HG03378 (cell line): ENCODE results near the gene GLO1.

ENCODE experiments used
- ATAC-seq: cut with Tn5 transposase; IDR thresholded peaks from one replicate; pipeline ENCODE4 v1.9.1; 2021; ENCODE audit warnings: mild to moderate bottlenecking, moderate library complexity; ENCODE audit not compliant: unreplicated experiment

The GLO1 gene

GRCh38 chr6:38702558-38703397 lies at the start of gene GLO1:
Gene GLO1, minus strand, starts transcription at chr6:38703145. Its CDS starts 91 bp downstream, at chr6:38703054.
- ATAC-seq: peak; percentile 97

DNA sequence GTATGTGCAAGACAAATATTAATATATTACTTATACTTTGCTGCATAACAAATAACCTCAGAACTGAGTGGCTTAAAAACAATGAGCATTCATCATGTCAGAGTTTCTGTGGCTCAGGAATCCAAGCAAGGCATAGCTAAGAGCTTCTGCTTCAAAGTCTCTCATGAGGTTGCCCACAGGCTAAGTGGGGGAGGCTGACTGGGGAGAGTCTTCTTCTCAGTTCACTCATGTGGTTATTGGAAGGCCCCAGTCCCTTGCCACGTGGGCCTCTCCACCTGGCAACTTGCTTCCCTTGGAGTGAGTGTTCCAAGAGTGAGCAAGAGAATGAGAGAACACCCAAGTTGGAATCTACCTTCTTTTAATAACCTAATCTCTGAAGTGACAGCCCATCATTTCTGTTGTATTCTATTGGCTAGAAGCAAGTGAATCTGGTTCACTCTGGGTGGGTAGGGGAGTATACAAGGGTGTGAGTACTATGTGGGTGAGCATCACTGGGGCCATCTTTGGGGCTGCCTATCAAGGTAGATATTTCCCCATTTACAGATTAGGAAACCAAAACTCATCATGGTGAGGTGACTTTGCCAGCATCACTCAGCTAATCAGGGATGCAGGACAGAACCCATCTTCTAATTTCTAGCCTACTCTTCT lies 48.1 kb upstream of the GLO1 start:
- ATAC-seq: no peak

DNA sequence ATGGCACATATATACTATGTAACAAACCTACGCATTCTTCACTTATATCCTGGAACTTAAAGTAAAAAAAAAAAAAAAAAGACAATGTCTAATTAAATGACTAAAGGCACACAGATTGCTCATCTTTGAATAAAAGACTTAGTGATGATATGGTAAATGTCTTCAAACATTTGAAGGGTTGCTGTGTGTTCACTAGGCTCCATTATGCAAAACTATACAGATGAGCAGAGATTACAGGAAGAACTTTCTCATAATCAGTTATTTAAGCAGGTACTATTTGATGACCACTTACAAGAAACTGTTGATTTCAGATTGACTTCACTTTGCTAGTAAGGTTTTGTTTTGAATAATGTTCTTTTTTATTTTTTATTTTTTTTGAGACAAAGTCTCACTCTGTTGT lies 46.5 kb upstream of the GLO1 start:
- no peak for ATAC-seq

- ATAC-seq: no peak
Measured at GRCh38 chr6:38739532-38739931, 36.6 kb upstream of the GLO1 start.

DNA sequence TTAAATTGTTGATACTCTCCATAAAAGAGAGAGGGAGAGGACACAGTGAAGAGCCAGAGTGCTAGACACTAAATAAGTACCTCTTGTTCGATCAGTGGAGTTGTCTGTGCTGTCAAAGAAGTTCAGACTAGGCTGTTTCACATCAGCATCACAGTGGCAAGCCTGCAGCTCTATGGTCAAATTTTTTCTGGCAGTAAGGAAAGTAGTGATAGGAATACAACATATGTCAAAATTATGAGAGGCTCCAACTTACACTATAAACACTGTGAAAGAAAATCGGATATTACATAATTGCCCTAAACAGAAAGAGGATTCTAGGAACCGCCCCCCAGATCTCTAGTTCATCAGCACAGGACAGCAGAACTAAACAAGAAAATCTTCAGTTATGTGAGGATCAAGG lies 35.3 kb upstream of the GLO1 start:
- no peak for ATAC-seq

DNA sequence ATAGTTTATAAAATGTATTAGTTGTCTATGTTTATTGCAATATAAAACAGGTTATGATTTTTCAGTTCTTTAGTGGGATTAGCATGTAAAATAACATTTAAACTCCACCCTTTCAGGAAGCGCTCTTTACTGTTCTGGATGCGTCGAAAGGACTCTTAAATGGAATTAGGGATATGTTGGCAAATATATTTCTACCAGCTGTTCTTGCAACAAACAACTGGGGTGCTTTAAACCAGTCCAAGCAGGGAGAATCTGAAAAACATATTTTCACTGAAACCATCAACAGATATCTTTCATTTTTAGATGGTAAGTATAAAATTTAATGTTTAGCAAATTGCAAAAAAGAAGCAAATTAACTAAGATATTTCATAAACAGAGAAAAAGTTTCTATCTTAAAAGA lies 34.0 kb upstream of the GLO1 start:
- ATAC-seq: no peak

DNA sequence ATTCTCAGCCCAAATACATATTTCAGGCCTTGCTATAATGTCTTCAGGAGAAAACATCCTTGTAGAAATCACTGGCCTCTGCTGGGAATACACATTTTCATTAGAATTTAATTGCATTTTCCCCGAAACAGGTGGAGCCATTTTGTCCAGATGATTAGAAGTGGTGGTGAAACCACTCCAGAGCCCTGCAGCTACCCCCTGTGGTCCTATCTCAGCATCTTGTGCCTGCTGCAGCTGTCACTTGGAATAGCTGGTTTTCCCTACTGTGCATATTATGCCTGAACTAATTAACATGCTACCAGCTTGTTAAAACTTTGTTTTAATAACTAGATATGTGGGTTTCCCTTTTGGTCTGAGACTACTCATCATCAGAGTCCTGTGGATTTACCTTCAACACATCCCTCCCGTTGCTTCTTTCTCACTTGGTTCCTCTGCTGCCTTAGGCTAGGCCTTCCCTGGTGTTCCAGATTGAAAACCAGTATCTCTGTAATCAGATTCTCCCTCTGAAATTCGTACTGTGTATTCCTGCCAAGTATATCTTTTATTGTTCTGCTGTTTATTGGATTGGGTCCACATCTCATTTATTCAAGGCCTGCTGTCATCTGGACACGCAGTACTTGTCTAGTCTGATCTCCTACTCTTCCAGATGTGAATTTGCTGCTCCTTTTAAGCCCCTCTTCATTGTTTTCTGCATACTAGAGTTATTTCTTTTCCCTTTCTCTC lies 27.4 kb upstream of the GLO1 start:
- no peak for ATAC-seq

GRCh38 chr6:38728203-38728602 lies 25.3 kb upstream of the GLO1 start:
- ATAC-seq: no peak

- no peak for ATAC-seq
Measured at GRCh38 chr6:38725414-38726183, 22.7 kb upstream of the GLO1 start.

DNA sequence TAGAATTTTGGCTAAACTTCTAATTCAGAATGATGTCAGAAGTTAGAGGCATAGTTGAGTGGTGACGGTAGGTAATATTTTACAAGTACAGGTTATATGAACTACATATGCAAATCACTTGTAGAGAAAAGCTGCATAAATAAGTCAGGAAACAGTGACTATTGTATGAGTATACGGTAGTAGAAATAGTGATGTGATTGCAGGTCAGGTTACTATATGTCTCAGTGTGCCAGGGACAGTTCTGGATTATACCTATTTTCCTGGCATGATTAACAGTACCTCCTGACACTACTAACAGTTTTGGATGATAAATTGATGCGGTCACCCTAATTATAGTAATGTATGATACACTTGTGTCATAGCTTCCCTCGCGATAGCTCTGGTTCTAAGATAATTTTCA lies 21.4 kb upstream of the GLO1 start:
- no peak for ATAC-seq

DNA sequence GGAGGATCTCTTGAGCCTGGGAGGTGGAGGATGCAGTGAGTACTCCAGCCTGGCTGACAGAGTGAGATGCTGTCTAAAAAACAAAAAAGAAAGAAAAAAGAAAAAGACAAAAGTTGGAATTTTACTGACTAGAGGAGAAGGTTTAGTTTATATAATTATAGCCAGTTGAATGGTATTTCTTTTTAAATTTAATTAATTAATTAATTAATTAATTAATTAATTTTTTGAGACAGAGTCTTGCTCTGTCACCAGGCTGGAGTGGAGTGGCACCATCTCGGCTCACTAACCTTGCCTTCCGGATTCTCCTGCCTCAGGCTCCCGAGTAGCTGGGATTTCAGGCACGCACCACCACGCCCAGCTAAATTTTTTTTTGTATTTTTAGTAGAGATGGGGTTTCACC lies 20.8 kb upstream of the GLO1 start:
- ATAC-seq: no peak

DNA sequence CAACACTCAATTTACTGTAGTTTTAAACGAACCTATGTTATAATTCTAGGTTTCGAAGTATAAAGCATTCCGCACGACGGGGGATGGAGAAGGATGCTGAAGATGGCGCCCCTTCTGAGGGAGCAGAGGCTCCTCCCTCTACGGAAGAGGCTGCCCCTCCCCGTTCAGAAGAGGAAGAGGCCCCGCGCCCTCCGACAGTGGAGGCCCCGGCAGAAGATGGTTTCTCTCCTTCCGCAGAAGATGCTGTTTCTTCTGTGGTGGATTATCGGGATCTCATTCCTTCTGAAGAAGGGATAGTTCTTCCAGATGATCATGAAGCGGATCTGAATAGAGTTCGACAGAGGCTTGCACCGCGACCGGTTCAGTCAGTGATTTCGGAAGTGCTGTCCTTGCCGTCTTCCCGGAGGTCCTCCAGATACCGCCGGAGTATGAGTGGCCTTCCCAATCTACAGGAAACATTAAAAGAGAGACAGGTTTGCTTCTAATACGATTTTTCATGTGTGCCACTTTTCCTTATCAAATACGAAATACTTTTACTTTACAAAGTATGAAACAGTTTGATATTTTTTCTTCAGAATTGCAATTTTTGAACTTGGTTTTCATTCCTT lies 19.9 kb upstream of the GLO1 start:
- no peak for ATAC-seq

- no peak for ATAC-seq
Measured at GRCh38 chr6:38722038-38722437, 19.1 kb upstream of the GLO1 start.

DNA sequence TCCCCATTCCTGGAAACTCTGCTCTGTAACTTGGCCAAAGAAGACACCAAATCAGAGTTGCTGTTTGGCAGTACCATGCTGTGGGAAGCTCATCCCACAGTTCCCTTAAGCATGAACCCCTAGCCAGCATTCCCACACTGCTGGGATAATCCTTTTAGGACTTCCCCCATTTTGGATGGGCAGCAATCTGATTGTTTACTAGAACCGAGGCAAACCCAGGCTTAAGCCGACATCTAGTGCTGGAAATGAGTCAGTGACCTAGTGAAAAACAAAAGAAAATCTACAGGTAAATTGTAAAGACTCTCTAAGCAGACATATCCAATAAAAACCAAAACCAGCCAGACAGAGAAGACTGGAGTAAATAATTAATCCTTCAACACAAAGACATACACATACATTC lies 17.4 kb upstream of the GLO1 start:
- ATAC-seq: no peak

DNA sequence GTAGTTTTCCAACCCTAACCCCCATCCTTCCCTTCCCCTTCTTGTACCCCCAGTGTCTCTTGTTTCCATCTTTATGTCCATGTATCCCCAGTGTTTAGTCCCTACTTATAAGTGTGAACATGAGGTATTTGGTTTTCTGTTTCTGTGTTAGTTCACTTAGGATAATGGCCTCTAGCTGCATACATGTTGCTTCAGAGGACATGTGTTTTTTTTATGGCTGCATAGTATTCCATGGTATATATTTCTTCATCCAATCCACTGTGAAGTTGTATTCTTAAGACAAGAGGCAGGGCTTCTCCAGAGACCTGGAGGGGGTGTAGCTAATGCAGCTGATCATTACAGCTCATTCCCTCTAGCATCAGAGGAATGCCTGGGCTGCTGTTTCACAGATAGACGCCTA lies 16.4 kb upstream of the GLO1 start:
- no peak for ATAC-seq

DNA sequence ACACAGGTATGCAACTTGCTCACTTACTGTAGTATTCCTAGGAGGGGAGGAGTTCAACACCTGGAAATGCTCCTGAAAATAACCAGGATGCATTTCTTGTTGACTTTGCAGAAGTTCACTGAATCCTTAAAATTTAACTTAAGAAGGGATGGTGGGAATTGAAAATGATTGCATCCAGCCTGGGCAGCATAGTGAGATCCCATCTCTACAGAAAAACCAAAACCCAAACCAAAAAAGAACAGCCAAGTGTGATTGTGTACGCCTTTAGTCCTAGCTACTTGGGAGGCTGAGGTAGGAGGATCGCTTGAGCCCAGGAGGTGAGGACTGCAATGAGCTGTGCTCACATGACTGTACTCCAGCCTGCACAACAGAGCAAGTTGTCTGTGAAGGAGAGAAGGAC lies 13.9 kb upstream of the GLO1 start:
- no peak for ATAC-seq

GRCh38 chr6:38715016-38715689 lies 12.2 kb upstream of the GLO1 start, which contains the start of gene DNAH8:
Gene DNAH8, plus strand, starts transcription at chr6:38715311. Its CDS starts 7,499 bp downstream, at chr6:38722810.
- no peak for ATAC-seq

GRCh38 chr6:38714239-38715015 lies 11.5 kb upstream of the GLO1 start:
- ATAC-seq: no peak

- ATAC-seq: no peak
Measured at GRCh38 chr6:38713812-38714211, 10.9 kb upstream of the GLO1 start.
